Peyer's patch (tissue), 4 donors: ENCODE data around the gene SLC27A5.

Experiments
- CTCF ChIP-seq, 6 experiments: fragments of 450-650 bp in 4 of 6; fragments of 200-600 bp in 2 of 6; sonication (generic) in 1 of 6; IDR thresholded peaks; one replicate each; pipeline ENCODE4 v1.5.1; 2017 to 2019; ENCODE audit warnings: antibody characterized with exemption in 6 of 6, mild to moderate bottlenecking in 3 of 6, moderate library complexity in 1 of 6
- POLR2A ChIP-seq, 2 donors: fragments of 450-650 bp; IDR thresholded peaks; one replicate each; pipeline ENCODE4 v1.5.1; 2017; ENCODE audit warnings: antibody characterized with exemption in 2 of 2, mild to moderate bottlenecking in 2 of 2, moderate library complexity in 2 of 2

GRCh38 chr19:58466089-58466759, 45.6 kb downstream of the SLC27A5 start:
- no peak for TF ChIP-seq CTCF (IDR thresholded peaks at IDR 0.05)
- no peak for TF ChIP-seq POLR2A (IDR thresholded peaks at IDR 0.05)
